ENCODE data around the gene MORN3.

DNA sequence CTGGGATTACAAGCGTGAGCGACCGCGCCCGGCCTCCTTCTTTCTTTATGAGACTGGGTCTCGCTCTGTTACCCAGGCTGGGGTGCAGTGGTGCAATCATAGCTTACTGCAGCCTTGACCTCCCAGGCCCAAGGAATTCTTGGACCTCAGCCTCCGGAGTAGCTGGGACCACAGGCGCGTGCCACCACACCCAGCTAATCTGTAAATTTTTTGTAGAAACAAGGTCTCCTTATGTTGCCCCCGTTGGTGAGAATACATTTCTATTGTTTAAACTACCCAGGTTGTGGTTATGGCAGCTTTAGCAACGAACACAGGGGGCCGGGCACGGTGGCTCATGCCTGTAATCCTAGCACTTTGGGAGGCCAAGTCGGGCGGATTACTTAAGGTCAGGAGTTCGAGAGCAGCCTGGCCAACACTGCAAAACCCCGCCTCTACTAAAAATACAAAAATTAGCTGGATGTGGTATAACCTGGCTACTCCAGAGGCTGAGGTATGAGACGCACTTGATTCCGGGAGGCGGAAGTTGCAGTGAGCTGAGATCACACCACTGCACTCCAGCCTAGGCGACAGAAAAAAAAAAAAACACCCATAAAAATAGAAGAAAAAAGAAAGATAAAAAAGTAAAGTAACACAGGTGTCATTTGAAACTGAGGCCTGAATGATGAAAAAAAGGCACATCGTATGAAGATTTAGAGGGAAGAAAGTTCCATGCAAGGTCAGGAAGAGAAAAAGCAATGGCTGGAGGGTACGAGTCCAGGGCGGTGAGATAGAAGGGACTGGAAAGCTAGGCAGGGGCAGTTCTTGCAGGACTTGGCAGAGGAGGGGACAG lies 42.1 kb upstream of the MORN3 start:
- TF ChIP-seq POLR2A (IDR thresholded peaks at IDR 0.05), result no peak
- TF ChIP-seq, protein P1, sequence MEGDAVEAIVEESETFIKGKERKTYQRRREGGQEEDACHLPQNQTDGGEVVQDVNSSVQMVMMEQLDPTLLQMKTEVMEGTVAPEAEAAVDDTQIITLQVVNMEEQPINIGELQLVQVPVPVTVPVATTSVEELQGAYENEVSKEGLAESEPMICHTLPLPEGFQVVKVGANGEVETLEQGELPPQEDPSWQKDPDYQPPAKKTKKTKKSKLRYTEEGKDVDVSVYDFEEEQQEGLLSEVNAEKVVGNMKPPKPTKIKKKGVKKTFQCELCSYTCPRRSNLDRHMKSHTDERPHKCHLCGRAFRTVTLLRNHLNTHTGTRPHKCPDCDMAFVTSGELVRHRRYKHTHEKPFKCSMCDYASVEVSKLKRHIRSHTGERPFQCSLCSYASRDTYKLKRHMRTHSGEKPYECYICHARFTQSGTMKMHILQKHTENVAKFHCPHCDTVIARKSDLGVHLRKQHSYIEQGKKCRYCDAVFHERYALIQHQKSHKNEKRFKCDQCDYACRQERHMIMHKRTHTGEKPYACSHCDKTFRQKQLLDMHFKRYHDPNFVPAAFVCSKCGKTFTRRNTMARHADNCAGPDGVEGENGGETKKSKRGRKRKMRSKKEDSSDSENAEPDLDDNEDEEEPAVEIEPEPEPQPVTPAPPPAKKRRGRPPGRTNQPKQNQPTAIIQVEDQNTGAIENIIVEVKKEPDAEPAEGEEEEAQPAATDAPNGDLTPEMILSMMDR (IDR thresholded peaks at IDR 0.05), result no peak
